ENCODE measurements around the gene GAB4.
"Not testable (repeated sequence)": the region's sequence is repeated elsewhere in the genome, so short reads cannot be mapped to it uniquely, and the experiment has no call there.

Gene GAB4

GRCh38 chr22:17007852-17008731 is at the start of gene GAB4:
Gene GAB4 (minus strand): TSS chr22:17008222. CDS start chr22:17008114, 108 bp downstream.
- DNase-seq = no peak

GRCh38 chr22:17056807-17057206 is 48.8 kb upstream of the GAB4 start:
- no peak for DNase-seq

GRCh38 chr22:17056058-17056457 is 48.0 kb upstream of the GAB4 start:
- DNase-seq = no peak

GRCh38 chr22:17047656-17048055 is 39.6 kb upstream of the GAB4 start:
- DNase-seq = no peak

- DNase-seq = no peak
These were observed 38.7 kb upstream of the GAB4 start for GRCh38 chr22:17046566-17047348.

- no peak for DNase-seq
These were observed 35.5 kb upstream of the GAB4 start for GRCh38 chr22:17043521-17043920.

GRCh38 chr22:17036842-17037711 is 29.1 kb upstream of the GAB4 start:
- DNase-seq = not testable (repeated sequence)

GRCh38 chr22:17035976-17036841 is 28.2 kb upstream of the GAB4 start:
- not testable (repeated sequence) for DNase-seq

- no peak for DNase-seq
These were observed 27.2 kb upstream of the GAB4 start for GRCh38 chr22:17035246-17035645.

- not testable (repeated sequence) for DNase-seq
These were observed 26.5 kb upstream of the GAB4 start for GRCh38 chr22:17034532-17034931.

GRCh38 chr22:17032277-17032676 is 24.3 kb upstream of the GAB4 start:
- not testable (repeated sequence) for DNase-seq

GRCh38 chr22:17024380-17024779 is 16.4 kb upstream of the GAB4 start:
- DNase-seq = not testable (repeated sequence)

GRCh38 chr22:17015552-17015951 is 7.5 kb upstream of the GAB4 start:
- DNase-seq = not testable (repeated sequence)

GRCh38 chr22:17014101-17014440 is 6.0 kb upstream of the GAB4 start:
- DNase-seq = not testable (repeated sequence)

GRCh38 chr22:17013396-17014100 is 5.5 kb upstream of the GAB4 start:
- no peak for DNase-seq

GRCh38 chr22:17012267-17012666 is 4.2 kb upstream of the GAB4 start:
- no peak for DNase-seq

GRCh38 chr22:17009640-17010291 is 1.7 kb upstream of the GAB4 start:
- DNase-seq = no peak

- DNase-seq = no peak
These were observed 765 bp downstream of the GAB4 start for GRCh38 chr22:17007257-17007656.

GRCh38 chr22:16989915-16990314 is 18.1 kb downstream of the GAB4 start:
- DNase-seq = no peak

GRCh38 chr22:16988257-16988656 is 19.8 kb downstream of the GAB4 start:
- DNase-seq = no peak

GRCh38 chr22:16987822-16988221 is 20.2 kb downstream of the GAB4 start:
- DNase-seq = no peak

Data from activated naive CD4-positive, alpha-beta T cell (primary cell).